Uterus (tissue), 2 donors: ENCODE results near the gene KDM1B.

ENCODE experiments used
- CTCF ChIP-seq, 4 experiments: fragments of 200-600 bp in 2 of 4; fragments of 450-650 bp in 2 of 4; sonication (generic) in 2 of 4; IDR thresholded peaks; one replicate each; pipeline ENCODE4 v1.5.1; 2016 to 2019; ENCODE audit warnings: antibody characterized with exemption in 4 of 4, mild to moderate bottlenecking in 2 of 4, moderate library complexity in 1 of 4
- POLR2A ChIP-seq, 2 donors: fragments of 450-650 bp; IDR thresholded peaks; one replicate each; pipeline ENCODE4 v1.6.1; 2016; ENCODE audit warnings: antibody characterized with exemption in 2 of 2, mild to moderate bottlenecking in 1 of 2, moderate library complexity in 1 of 2

- TF ChIP-seq CTCF (IDR thresholded peaks at IDR 0.05), result no peak
- no peak for TF ChIP-seq POLR2A (IDR thresholded peaks at IDR 0.05)
Measured at GRCh38 chr6:18221288-18221615, 66.0 kb downstream of the KDM1B start.
